Tibial nerve (tissue), 4 donors: Measurements from ENCODE around the gene CXCR6. TPM values are rescaled to one million over a fixed set of nuclear protein-coding genes. Genes with fewer than 3 reads are reported as not detected.

Source experiments
- DNase-seq, 2 donors: peaks; one replicate each; pipeline ENCODE4 v3.0.0-alpha.2; 2019; ENCODE audit warnings: low spot score in 2 of 2
- H3K27ac ChIP-seq, 4 donors: fragments of 200-600 bp; sonication (generic) in 3 of 4; one replicate each; pipeline ENCODE4 v1.5.1; 2017 to 2019; ENCODE audit warnings: mild to moderate bottlenecking in 1 of 4
- H3K27me3 ChIP-seq, 2 donors: fragments of 200-600 bp; sonication (generic) in 1 of 2; one replicate each; pipeline versions ENCODE4 v1.5.1 to v1.6.0; 2017 to 2019
- H3K36me3 ChIP-seq, 3 donors: fragments of 200-600 bp; sonication (generic); one replicate each; pipeline ENCODE4 v1.5.1; 2018 to 2019
- H3K4me1 ChIP-seq, 4 donors: fragments of 200-600 bp; sonication (generic) in 3 of 4; one replicate each; pipeline ENCODE4 v1.5.1; 2017 to 2019
- H3K4me3 ChIP-seq, 4 donors: fragments of 200-600 bp; sonication (generic) in 3 of 4; one replicate each; pipeline ENCODE4 v1.5.1; 2017 to 2019; ENCODE audit warnings: mild to moderate bottlenecking in 1 of 4, moderate library complexity in 1 of 4
- H3K9me3 ChIP-seq, 4 donors: fragments of 200-600 bp; sonication (generic) in 3 of 4; one replicate each; pipeline ENCODE4 v1.5.1; 2017 to 2019
- CTCF ChIP-seq, 5 experiments: fragments of 200-600 bp in 3 of 5; fragments of 450-650 bp in 2 of 5; sonication (generic) in 3 of 5; IDR thresholded peaks; one replicate each; pipeline ENCODE4 v1.5.1; 2016 to 2019; ENCODE audit warnings: antibody characterized with exemption in 5 of 5, mild to moderate bottlenecking in 3 of 5, moderate library complexity in 2 of 5
- EP300 ChIP-seq, 2 donors: sonication (generic); formaldehyde crosslinking; IDR thresholded peaks; one replicate each; pipeline ENCODE4 v1.6.1; 2017; ENCODE audit warnings: antibody characterized with exemption in 2 of 2, mild to moderate bottlenecking in 1 of 2
- POLR2A ChIP-seq, 2 donors: fragments of 450-650 bp; IDR thresholded peaks; one replicate each; pipeline ENCODE4 v1.6.1; 2017; ENCODE audit warnings: antibody characterized with exemption in 2 of 2, mild to moderate bottlenecking in 2 of 2, moderate library complexity in 2 of 2
- WGBS, 2 donors: methylation state at CpG; one replicate each; pipeline ENCODE4 v1.1.5; 2018; 5-methylcytosine and 5-hydroxymethylcytosine counted together
- total RNA-seq, 4 donors: library from RNA; depleted of rRNA; stranded (reverse); fragments of >200 nt; gene quantifications; one replicate each; pipeline ENCODE4 v1.1.0, GENCODE V29; 2016

Gene CXCR6
- total RNA-seq, 4 donors from 2014 or later: 0.87 to 2.7 (median 2.1) TPM; not detected in 1

GRCh38 chr3:45978006-45978761 lies 34.9 kb downstream of the CXCR6 start:
- Histone ChIP-seq H3K27ac (no peak overlapping the region), H3K9me3 (no peaks in the 10 kb centered on the region), H3K36me3 (peaks cover 0 to 97% (median 13%) of the 10 kb centered on the region in 3 donors), H3K4me3 (no peak overlapping the region), H3K27me3 (no peaks in the 10 kb centered on the region), H3K4me1 (no peaks in the 10 kb centered on the region)
- WGBS, 2 donors: 86 to 95% methylated on average over 5 of the region's 5 CpGs
- no peak for DNase-seq
- TF ChIP-seq POLR2A (IDR thresholded peaks at IDR 0.05) (no peak), CTCF (IDR thresholded peaks at IDR 0.05) (no peak), EP300 (IDR thresholded peaks at IDR 0.05) (no peak)

DNA sequence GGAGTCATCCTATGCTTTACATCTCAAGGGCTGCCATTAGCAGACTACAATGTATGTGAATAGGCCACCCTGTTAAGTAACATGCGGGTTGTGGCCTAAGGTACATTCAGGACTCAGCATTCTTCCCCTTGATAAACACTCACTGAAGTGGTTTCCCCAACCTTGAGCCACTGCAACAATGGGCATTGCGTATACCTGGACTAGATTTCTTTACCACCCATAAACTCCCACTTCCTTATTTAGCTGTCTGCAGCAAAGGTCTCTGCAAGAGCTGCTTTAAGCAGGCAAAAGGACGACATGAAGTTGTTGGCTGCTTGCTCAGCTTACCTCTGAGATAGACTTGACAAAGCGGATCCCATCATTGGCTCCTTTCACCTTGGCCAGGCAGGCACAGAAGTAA lies 36.1 kb downstream of the CXCR6 start:
- TF ChIP-seq EP300 (IDR thresholded peaks at IDR 0.05) (no peak), POLR2A (IDR thresholded peaks at IDR 0.05) (no peak), CTCF (IDR thresholded peaks at IDR 0.05) (no peak)
- DNase-seq: no peak
- Histone ChIP-seq H3K27me3 (no peaks in the 10 kb centered on the region), H3K4me3 (no peak overlapping the region), H3K9me3 (no peaks in the 10 kb centered on the region), H3K36me3 (peaks cover 0 to 97% (median 13%) of the 10 kb centered on the region in 3 donors), H3K27ac (peak overlapping the region in 1 of 4 donors; percentile 15), H3K4me1 (peaks cover 0 to 5% (median 0%) of the 10 kb centered on the region in 4 donors)
- WGBS, 2 donors: 84 to 98% methylated on average over 4 of the region's 4 CpGs

GRCh38 chr3:45980229-45980813 lies 37.1 kb downstream of the CXCR6 start:
- TF ChIP-seq EP300 (IDR thresholded peaks at IDR 0.05): no peak
- TF ChIP-seq POLR2A (IDR thresholded peaks at IDR 0.05): no peak
- no peak for TF ChIP-seq CTCF (IDR thresholded peaks at IDR 0.05)
- no peak for DNase-seq
- WGBS, 2 donors: 80 to 85% methylated on average over 7 of the region's 7 CpGs
- H3K36me3 ChIP-seq: peaks cover 0 to 93% (median 13%) of the 10 kb centered on the region in 3 donors
- no peaks in the 10 kb centered on the region for H3K27me3 ChIP-seq
- H3K4me1 ChIP-seq: peaks cover 0 to 13% (median under 1%) of the 10 kb centered on the region in 4 donors
- H3K4me3 ChIP-seq: no peak overlapping the region
- no peaks in the 10 kb centered on the region for H3K9me3 ChIP-seq
- H3K27ac ChIP-seq: no peak overlapping the region

DNA sequence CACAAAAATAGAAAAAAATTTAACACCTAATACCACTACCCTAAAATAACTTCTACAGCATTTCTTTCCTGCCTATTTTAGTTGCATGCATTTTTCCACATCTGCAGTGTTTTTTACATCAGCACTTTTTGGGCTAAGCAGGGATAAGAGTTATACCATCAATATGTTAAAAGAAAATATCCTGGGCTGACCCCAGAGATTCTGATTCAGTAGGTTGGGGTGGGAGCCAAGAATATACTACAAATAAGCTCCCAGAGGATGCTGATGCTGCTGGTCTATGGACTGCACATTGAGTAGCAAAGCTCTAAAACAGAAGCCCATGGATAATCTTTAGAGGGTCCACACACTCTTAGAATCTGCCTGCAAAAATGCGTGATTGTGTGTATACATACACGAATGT lies 37.6 kb downstream of the CXCR6 start:
- DNase-seq: no peak
- no peak for TF ChIP-seq POLR2A (IDR thresholded peaks at IDR 0.05)
- TF ChIP-seq EP300 (IDR thresholded peaks at IDR 0.05): no peak
- no peak for TF ChIP-seq CTCF (IDR thresholded peaks at IDR 0.05)
- H3K4me1 ChIP-seq: peaks cover 0 to 18% (median 5%) of the 10 kb centered on the region in 4 donors
- no peaks in the 10 kb centered on the region for H3K27me3 ChIP-seq
- H3K4me3 ChIP-seq: no peak overlapping the region
- 80 to 84% methylated on average over 2 of the region's 2 CpGs for WGBS, 2 donors
- H3K27ac ChIP-seq: no peak overlapping the region
- no peaks in the 10 kb centered on the region for H3K9me3 ChIP-seq
- H3K36me3 ChIP-seq: peaks cover 0 to 88% (median 13%) of the 10 kb centered on the region in 3 donors
